ENCODE results near the gene KLHDC7A.

DNA sequence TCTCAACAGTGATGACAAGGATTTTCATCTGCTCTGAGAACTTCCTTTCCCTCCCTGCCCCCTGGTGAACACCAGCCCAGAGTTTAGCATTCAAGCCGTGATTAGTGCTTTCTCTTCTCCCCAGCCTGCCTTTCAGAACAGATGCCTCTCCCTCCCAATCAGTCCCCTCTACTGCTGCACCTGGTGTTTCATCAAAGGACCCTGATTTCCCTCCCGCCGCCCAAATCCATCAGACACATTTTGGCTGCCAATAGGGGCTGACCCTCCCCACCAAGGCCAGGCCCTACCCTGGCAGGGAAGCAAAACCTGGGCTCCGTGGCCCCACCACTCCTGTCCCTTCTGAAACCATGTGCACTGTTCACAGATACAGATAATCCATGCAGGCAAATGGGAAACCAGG is 34.0 kb upstream of the KLHDC7A start:
- TF ChIP-seq, protein P1, sequence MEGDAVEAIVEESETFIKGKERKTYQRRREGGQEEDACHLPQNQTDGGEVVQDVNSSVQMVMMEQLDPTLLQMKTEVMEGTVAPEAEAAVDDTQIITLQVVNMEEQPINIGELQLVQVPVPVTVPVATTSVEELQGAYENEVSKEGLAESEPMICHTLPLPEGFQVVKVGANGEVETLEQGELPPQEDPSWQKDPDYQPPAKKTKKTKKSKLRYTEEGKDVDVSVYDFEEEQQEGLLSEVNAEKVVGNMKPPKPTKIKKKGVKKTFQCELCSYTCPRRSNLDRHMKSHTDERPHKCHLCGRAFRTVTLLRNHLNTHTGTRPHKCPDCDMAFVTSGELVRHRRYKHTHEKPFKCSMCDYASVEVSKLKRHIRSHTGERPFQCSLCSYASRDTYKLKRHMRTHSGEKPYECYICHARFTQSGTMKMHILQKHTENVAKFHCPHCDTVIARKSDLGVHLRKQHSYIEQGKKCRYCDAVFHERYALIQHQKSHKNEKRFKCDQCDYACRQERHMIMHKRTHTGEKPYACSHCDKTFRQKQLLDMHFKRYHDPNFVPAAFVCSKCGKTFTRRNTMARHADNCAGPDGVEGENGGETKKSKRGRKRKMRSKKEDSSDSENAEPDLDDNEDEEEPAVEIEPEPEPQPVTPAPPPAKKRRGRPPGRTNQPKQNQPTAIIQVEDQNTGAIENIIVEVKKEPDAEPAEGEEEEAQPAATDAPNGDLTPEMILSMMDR (conservative IDR thresholded peaks at IDR 0.05; ENCODE audit: low read length), result no peak
- TF ChIP-seq EZH2phosphoT487 (IDR thresholded peaks at IDR 0.05; ENCODE audit: borderline replicate concordance), result no peak

Data from Loucy (cell line).